GM19463 (cell line): ENCODE results near the gene ARHGEF26.

ENCODE experiments used
- ATAC-seq: cut with Tn5 transposase; IDR thresholded peaks from one replicate; pipeline ENCODE4 v1.9.1; 2021; ENCODE audit warnings: mild to moderate bottlenecking, moderate library complexity; ENCODE audit not compliant: unreplicated experiment

ARHGEF26 gene

GRCh38 chr3:154148541-154148940 lies 27.4 kb downstream of the ARHGEF26 start:
- ATAC-seq: no peak

- no peak for ATAC-seq
Observed at GRCh38 chr3:154149286-154149685, 28.1 kb downstream of the ARHGEF26 start.

- no peak for ATAC-seq
Observed at GRCh38 chr3:154151969-154152368, 30.8 kb downstream of the ARHGEF26 start.

DNA sequence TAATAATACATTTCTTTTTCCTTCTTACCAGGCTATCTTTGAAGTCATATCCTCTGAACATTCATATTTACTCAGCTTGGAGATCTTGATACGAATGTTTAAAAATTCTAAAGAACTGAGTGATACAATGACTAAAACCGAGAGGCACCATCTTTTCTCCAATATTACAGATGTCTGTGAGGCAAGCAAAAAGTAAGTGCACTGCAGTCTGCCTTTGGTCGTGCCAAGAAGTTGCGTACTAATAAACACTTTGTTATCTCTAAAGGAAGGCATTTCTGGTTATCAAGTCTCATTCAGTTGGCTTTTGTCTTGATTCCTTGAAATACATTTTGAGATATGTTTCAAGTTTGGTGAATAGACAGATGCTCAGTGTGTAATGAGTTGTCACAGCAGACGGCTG lies 31.6 kb downstream of the ARHGEF26 start:
- no peak for ATAC-seq

DNA sequence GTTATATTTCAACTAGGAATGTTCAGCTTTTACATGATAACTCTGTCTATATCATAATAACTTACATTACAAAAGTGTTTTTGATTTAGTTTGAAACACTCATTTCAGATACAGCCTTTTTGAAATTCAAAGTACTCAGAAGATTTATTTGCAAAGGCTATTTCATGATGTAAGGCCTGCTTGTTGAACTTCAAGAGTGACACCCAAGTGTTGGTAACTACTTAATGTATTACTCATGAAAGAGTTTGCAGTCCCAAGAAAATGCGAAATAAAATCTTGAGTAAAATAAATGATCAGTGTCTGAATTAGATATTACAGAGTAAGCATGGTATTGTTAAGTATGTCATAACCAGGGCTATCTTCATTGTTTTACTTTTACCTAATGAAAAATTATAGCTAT lies 35.3 kb downstream of the ARHGEF26 start:
- no peak for ATAC-seq

DNA sequence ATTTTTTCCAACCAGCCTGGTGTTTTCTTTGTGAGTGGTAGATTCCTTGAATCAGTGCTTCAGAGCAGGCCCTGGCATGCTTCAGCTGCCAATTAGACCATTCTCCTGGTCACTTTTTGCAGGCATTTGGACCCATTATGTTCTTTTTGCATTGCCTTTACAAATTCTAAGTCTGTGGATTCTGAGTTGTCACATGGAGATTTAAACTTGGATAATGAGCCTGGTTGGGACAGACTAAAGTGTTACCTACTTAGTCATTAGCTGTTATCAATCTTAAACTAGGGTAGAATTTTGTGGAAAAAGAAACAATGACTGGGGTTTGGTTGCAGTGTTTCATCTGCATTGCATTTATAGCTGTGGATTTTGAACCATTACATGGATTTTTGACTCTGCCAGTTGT lies 40.6 kb downstream of the ARHGEF26 start:
- no peak for ATAC-seq

DNA sequence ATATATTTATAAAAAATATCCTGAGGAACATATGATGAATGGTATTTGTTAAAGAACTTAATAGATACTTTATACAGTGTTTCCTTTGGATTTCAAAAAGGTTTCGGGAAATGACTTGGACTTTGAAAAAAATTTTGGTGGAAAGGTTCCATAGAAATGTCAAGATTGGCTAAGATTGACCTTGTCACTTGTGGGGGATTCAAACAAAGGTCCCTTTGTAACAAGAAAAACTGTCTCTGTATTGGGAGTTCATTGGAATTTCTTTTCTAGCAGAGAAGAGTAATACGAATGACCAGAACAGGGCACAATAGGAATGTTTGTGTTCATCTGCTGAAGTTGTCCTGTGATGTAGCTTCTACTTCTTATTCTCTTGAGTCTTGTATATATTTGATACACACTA lies 43.2 kb downstream of the ARHGEF26 start:
- ATAC-seq: no peak

GRCh38 chr3:154168998-154169795 lies 48.0 kb downstream of the ARHGEF26 start:
- ATAC-seq: no peak

GRCh38 chr3:154169796-154170110 lies 48.6 kb downstream of the ARHGEF26 start:
- ATAC-seq: no peak

GRCh38 chr3:154170300-154170699 lies 49.1 kb downstream of the ARHGEF26 start:
- ATAC-seq: no peak

DNA sequence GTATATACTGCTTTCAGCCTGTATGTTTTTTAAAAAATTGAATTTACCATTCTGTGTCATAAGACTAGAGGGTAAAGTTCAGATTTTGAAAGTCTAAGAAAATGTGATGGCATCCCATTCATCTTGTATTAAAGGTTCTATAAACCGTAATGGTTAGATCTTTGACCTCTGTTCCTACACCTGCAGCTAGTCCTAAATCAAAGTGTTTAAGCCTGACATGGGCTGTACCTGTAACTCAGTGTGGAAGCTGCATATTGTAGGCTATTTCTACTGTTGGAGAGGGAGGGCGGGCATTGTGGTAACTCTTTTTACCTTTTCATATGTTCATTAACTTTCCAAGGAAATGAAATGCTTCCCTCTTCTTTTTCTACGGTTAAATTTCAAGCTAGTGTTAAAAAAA lies 53.9 kb downstream of the ARHGEF26 start:
- ATAC-seq: no peak

- ATAC-seq: no peak
Observed at GRCh38 chr3:154176036-154176435, 54.8 kb downstream of the ARHGEF26 start.

- no peak for ATAC-seq
Observed at GRCh38 chr3:154177406-154177805, 56.2 kb downstream of the ARHGEF26 start.

DNA sequence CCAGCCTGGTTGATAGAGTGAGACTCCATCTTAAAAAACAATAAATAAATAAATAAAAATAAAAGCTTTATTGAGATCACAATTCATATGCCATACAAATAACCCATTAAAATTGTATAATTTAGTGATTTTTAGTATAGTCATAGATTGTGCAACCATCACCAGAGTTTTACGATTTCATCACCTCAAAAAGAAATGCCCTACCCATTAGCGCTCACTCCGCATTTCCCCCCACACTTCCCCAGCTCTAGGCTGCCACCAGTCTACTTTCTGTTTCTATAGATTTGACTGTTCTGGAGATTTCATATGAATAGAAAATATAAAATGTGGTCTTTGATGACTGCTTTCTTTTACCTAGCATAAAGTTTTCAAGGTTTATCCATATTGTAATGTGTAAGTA lies 57.0 kb downstream of the ARHGEF26 start:
- ATAC-seq: no peak

DNA sequence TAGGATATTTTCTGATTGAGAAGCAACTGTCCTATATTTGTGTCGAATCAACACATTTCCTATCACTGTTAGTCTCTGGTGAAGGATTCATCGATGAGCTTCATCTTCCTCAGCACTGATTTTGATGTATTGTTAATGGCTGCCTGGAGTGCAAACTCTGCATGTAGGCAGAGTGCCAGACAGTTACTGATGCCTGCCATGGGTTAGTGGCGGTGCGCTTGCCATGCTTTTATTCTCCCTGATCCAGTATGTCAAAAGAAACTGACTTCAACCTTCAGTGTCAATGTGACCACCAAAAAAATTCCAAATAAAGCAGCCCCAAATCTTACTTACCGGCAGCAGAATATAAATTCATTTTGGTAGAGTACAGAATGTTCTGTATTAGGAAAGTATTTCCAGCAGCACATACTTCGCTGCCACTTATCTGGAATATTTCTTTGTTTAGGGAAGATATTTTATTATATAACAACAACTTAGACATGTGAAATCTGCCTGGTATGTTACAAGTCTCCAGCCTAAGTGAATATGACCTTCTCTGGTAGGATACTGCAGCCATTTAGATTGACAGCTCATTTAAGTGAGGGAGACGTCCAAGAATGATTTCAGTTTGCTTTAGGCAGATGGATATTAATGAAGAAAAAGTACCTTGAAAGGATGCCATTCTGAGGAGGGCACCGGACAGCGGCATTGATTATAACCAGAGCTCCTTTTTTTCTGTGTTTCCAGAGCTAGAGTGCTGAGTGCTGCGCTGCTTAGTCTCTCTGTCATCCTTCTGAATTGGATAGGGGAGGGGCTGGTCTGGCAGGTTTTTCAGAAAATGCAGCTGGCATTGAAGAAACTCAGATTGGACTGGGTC lies 59.9 kb downstream of the ARHGEF26 start:
- no peak for ATAC-seq

DNA sequence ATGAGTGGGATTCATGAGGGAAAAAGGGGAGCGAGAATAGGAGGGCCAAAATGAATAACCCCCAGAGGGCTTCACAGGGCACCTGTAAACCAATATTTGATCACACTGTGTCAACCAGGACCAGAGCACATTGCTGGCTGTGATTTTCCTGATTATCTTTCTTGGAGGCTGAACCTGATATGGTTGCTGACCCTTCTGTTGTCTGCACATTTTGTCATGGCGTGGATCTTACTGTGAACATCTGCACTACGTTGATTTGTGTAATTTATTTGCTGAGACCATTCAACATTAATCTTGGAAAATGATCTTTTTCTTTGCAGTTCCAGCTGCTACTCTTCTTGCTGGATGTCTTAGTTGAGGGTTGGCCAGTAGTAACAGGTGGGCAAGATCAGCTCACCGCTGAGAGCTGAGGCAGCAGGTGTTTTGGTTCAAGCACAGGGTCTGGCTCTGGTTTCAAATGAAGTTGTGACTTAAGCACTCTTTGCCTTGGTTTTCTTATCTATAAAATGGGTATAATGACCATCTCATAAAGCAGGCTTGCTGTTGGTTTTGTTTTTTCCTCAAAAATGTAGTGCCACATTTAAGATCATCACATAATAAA lies 61.2 kb downstream of the ARHGEF26 start:
- ATAC-seq: no peak

DNA sequence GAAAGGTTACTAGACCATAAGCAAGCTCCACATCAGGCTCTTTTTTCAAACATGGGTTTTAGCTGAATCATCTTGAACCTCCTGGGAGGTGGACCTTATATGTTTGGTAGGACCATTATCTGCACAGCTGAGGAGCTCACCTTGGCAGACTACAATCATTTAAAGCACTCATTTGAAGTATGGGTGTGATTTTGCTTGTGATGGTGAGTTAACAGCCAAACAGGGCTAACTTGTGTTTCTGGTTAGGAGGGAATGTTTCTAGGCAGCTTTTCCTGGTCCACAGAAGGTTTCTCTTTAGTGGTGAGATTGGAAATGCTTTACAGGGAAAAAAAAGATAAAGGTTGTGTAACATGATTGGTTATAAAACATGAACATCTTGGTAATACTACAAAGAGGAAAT lies 61.8 kb downstream of the ARHGEF26 start:
- no peak for ATAC-seq

GRCh38 chr3:154184582-154184981 lies 63.4 kb downstream of the ARHGEF26 start:
- no peak for ATAC-seq

DNA sequence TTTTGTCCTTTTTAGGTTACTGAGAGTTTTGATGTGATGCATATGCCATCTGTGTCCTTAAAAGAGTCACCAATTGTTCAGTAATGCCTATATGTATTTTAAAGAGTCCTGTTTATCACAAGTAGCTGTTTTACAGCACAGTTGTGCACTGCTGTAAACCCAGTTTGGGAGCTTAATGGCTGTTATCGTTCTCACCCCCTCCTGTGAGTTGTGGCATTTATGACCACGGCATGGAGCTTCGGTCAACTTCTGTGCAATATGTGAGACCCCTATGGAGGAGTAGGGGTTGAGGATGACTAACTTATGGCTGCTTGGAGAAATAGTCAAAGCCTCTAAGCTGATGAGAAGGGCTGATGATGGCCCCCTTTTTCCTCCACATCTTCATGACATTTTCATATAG lies 67.2 kb downstream of the ARHGEF26 start:
- no peak for ATAC-seq

GRCh38 chr3:154188846-154189245 lies 67.7 kb downstream of the ARHGEF26 start:
- ATAC-seq: no peak

- ATAC-seq: no peak
Observed at GRCh38 chr3:154191520-154191919, 70.3 kb downstream of the ARHGEF26 start.

GRCh38 chr3:154192225-154192624 lies 71.0 kb downstream of the ARHGEF26 start:
- no peak for ATAC-seq
